Measurements from ENCODE around the gene C1orf185. TPM values are rescaled to one million over a fixed set of nuclear protein-coding genes. Genes with fewer than 3 reads are reported as not detected.

Gene C1orf185
- total RNA-seq, 1 experiment from 2014 or later = not detected

DNA sequence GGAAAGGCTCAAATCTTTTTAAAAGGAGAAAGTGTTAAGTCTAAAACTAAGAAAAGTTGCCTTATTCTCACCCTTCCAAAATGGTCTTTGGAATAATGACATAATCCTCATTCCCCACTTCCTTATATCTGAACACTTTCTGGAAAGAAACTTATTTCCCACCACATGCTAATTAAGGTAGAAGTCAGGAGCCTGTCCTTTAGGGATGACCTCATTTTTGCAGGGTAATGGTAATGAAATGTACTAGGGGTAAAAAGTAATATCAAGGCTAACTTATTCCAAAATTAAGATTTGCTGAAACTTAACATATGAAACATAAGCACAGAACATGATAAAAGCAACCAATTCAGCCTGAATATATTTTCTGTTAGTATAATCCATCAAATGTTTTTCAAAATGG lies 29.4 kb upstream of the C1orf185 start:
- H3K4me2 ChIP-seq (ENCODE audit: low read depth, low read length, poor library complexity, severe bottlenecking) = no peak overlapping the region
- no peak overlapping the region for H3K4me3 ChIP-seq (ENCODE audit: low read length)
- H3K9ac ChIP-seq (ENCODE audit: low read length) = no peak overlapping the region
- H3K79me2 ChIP-seq (ENCODE audit: low read length) = no peaks in the 10 kb centered on the region
- DNase-seq = no peak
- no peaks in the 10 kb centered on the region for H3K9me2 ChIP-seq (replicated peaks; ENCODE audit: insufficient read depth, low read length)
- no peaks in the 10 kb centered on the region for H4K20me1 ChIP-seq (ENCODE audit: insufficient read depth, low read depth, low read length)
- no peak overlapping the region for H2AFZ ChIP-seq (ENCODE audit: low read length)
- H3K9me3 ChIP-seq (ENCODE audit: low read length) = no peaks in the 10 kb centered on the region
- H3K27ac ChIP-seq (ENCODE audit: low read length) = no peak overlapping the region
- H3K36me3 ChIP-seq (ENCODE audit: insufficient read depth, low read length) = no peaks in the 10 kb centered on the region
- H3K4me1 ChIP-seq (ENCODE audit: low read length) = no peaks in the 10 kb centered on the region
- no peaks in the 10 kb centered on the region for H3K27me3 ChIP-seq (ENCODE audit: low read length)

DNA sequence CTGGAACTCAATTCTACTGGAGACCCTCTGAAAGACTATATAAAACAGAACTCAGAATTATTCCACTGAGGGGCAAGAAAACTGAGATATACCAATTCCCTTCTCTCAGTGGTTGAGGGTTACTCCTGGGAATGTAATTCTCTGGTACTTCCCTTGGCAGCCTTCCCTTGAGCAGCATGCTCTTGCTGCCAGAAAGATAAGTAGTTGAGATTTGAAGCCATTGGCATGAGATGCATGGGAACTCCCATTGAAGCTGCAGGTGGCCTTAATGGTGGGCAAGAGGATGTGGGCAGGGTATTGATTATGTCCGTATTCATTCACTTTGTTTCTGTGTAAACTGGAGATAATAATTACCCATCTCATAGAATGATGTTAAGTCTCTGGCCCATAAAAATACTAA lies 28.6 kb upstream of the C1orf185 start:
- Histone ChIP-seq H3K9me3 (ENCODE audit: low read length) (no peaks in the 10 kb centered on the region), H2AFZ (ENCODE audit: low read length) (no peak overlapping the region), H3K79me2 (ENCODE audit: low read length) (no peaks in the 10 kb centered on the region), H3K9ac (ENCODE audit: low read length) (no peak overlapping the region), H3K27me3 (ENCODE audit: low read length) (no peaks in the 10 kb centered on the region), H4K20me1 (ENCODE audit: insufficient read depth, low read depth, low read length) (no peaks in the 10 kb centered on the region), H3K4me2 (ENCODE audit: low read depth, low read length, poor library complexity, severe bottlenecking) (no peak overlapping the region), H3K36me3 (ENCODE audit: insufficient read depth, low read length) (no peaks in the 10 kb centered on the region), H3K9me2 (replicated peaks; ENCODE audit: insufficient read depth, low read length) (no peaks in the 10 kb centered on the region), H3K4me1 (ENCODE audit: low read length) (no peaks in the 10 kb centered on the region), H3K27ac (ENCODE audit: low read length) (no peak overlapping the region), H3K4me3 (ENCODE audit: low read length) (no peak overlapping the region)
- no peak for DNase-seq

GRCh38 chr1:51086496-51087271 lies 15.3 kb upstream of the C1orf185 start:
- Histone ChIP-seq H3K4me2 (ENCODE audit: low read depth, low read length, poor library complexity, severe bottlenecking) (no peak overlapping the region), H2AFZ (ENCODE audit: low read length) (no peak overlapping the region), H3K36me3 (ENCODE audit: insufficient read depth, low read length) (no peaks in the 10 kb centered on the region), H3K9me3 (ENCODE audit: low read length) (no peaks in the 10 kb centered on the region), H3K27ac (ENCODE audit: low read length) (no peak overlapping the region), H3K4me3 (ENCODE audit: low read length) (no peak overlapping the region), H4K20me1 (ENCODE audit: insufficient read depth, low read depth, low read length) (no peaks in the 10 kb centered on the region), H3K27me3 (ENCODE audit: low read length) (no peaks in the 10 kb centered on the region), H3K4me1 (ENCODE audit: low read length) (no peaks in the 10 kb centered on the region), H3K79me2 (ENCODE audit: low read length) (no peaks in the 10 kb centered on the region), H3K9ac (ENCODE audit: low read length) (no peak overlapping the region), H3K9me2 (replicated peaks; ENCODE audit: insufficient read depth, low read length) (no peaks in the 10 kb centered on the region)
- no peak for DNase-seq

DNA sequence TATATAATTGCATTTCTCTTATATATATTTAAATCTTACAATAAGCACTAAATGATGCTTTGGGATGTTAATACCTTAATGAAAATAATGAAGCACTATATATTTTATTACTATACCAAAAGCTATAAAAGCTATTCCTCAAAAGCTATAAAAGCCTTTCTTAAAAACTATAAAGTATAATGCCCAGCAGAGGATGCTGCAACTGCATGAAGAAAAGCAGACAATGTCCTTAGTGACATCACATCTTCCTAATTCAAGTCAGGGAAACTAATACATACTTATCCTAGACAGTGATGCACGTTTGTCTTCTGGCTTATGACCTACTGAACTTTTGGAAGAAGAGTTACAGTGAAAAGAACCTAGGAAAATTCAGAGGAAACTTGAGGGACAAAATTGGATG lies 13.6 kb upstream of the C1orf185 start:
- Histone ChIP-seq H2AFZ (ENCODE audit: low read length) (no peak overlapping the region), H3K9ac (ENCODE audit: low read length) (no peak overlapping the region), H3K4me3 (ENCODE audit: low read length) (no peak overlapping the region), H4K20me1 (ENCODE audit: insufficient read depth, low read depth, low read length) (no peaks in the 10 kb centered on the region), H3K9me2 (replicated peaks; ENCODE audit: insufficient read depth, low read length) (no peaks in the 10 kb centered on the region), H3K79me2 (ENCODE audit: low read length) (no peaks in the 10 kb centered on the region), H3K27ac (ENCODE audit: low read length) (no peak overlapping the region), H3K27me3 (ENCODE audit: low read length) (no peaks in the 10 kb centered on the region), H3K4me1 (ENCODE audit: low read length) (no peaks in the 10 kb centered on the region), H3K36me3 (ENCODE audit: insufficient read depth, low read length) (no peaks in the 10 kb centered on the region), H3K9me3 (ENCODE audit: low read length) (no peaks in the 10 kb centered on the region), H3K4me2 (ENCODE audit: low read depth, low read length, poor library complexity, severe bottlenecking) (no peak overlapping the region)
- peak; percentile 55 for DNase-seq

GRCh38 chr1:51093581-51093980 lies 8.4 kb upstream of the C1orf185 start:
- Histone ChIP-seq H3K36me3 (ENCODE audit: insufficient read depth, low read length) (no peaks in the 10 kb centered on the region), H3K27me3 (ENCODE audit: low read length) (no peaks in the 10 kb centered on the region), H3K9me3 (ENCODE audit: low read length) (no peaks in the 10 kb centered on the region), H3K4me1 (ENCODE audit: low read length) (no peaks in the 10 kb centered on the region), H3K9me2 (replicated peaks; ENCODE audit: insufficient read depth, low read length) (no peaks in the 10 kb centered on the region), H3K79me2 (ENCODE audit: low read length) (no peaks in the 10 kb centered on the region), H2AFZ (ENCODE audit: low read length) (no peak overlapping the region), H4K20me1 (ENCODE audit: insufficient read depth, low read depth, low read length) (no peaks in the 10 kb centered on the region), H3K9ac (ENCODE audit: low read length) (no peak overlapping the region), H3K4me3 (ENCODE audit: low read length) (no peak overlapping the region), H3K27ac (ENCODE audit: low read length) (no peak overlapping the region), H3K4me2 (ENCODE audit: low read depth, low read length, poor library complexity, severe bottlenecking) (no peak overlapping the region)
- no peak for DNase-seq

DNA sequence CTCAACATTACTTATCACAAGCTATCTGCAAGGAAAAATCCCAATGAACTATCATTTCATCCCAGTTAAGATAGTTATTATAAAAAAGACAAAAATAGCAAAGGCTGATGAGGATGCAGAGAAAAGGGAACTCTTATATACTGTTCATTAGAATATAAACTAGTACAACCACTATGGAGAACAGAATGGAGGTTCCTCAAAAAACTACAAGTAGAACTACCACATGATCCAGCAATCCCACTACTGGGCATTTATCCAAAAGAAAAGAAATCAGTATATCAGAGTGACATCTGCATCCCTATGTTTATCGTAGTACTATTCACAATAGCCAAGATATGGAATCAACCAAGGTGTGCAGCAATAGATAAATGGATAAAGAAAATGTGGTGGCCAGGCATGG lies 4.9 kb upstream of the C1orf185 start:
- no peak overlapping the region for H2AFZ ChIP-seq (ENCODE audit: low read length)
- no peaks in the 10 kb centered on the region for H4K20me1 ChIP-seq (ENCODE audit: insufficient read depth, low read depth, low read length)
- no peaks in the 10 kb centered on the region for H3K9me3 ChIP-seq (ENCODE audit: low read length)
- no peaks in the 10 kb centered on the region for H3K27me3 ChIP-seq (ENCODE audit: low read length)
- H3K4me2 ChIP-seq (ENCODE audit: low read depth, low read length, poor library complexity, severe bottlenecking) = no peak overlapping the region
- H3K4me1 ChIP-seq (ENCODE audit: low read length) = no peaks in the 10 kb centered on the region
- no peak overlapping the region for H3K27ac ChIP-seq (ENCODE audit: low read length)
- H3K4me3 ChIP-seq (ENCODE audit: low read length) = no peak overlapping the region
- no peaks in the 10 kb centered on the region for H3K36me3 ChIP-seq (ENCODE audit: insufficient read depth, low read length)
- H3K9me2 ChIP-seq (replicated peaks; ENCODE audit: insufficient read depth, low read length) = no peaks in the 10 kb centered on the region
- H3K79me2 ChIP-seq (ENCODE audit: low read length) = no peaks in the 10 kb centered on the region
- DNase-seq = no peak
- no peak overlapping the region for H3K9ac ChIP-seq (ENCODE audit: low read length)

GRCh38 chr1:51100264-51100880 lies 1.7 kb upstream of the C1orf185 start:
- no peak overlapping the region for H2AFZ ChIP-seq (ENCODE audit: low read length)

GRCh38 chr1:51114137-51114536 lies 12.1 kb downstream of the C1orf185 start:
- Histone ChIP-seq H3K4me2 (ENCODE audit: low read depth, low read length, poor library complexity, severe bottlenecking) (no peak overlapping the region), H3K9ac (ENCODE audit: low read length) (no peak overlapping the region), H3K9me3 (ENCODE audit: low read length) (no peaks in the 10 kb centered on the region), H4K20me1 (ENCODE audit: insufficient read depth, low read depth, low read length) (no peaks in the 10 kb centered on the region), H2AFZ (ENCODE audit: low read length) (no peak overlapping the region), H3K79me2 (ENCODE audit: low read length) (no peaks in the 10 kb centered on the region), H3K9me2 (replicated peaks; ENCODE audit: insufficient read depth, low read length) (no peaks in the 10 kb centered on the region), H3K4me3 (ENCODE audit: low read length) (no peak overlapping the region), H3K27me3 (ENCODE audit: low read length) (no peaks in the 10 kb centered on the region), H3K36me3 (ENCODE audit: insufficient read depth, low read length) (no peaks in the 10 kb centered on the region), H3K4me1 (ENCODE audit: low read length) (peaks cover 1% of the 10 kb centered on the region), H3K27ac (ENCODE audit: low read length) (no peak overlapping the region)
- DNase-seq = no peak

More at GRCh38 chr1:51100264-51100880, 1.7 kb upstream of the C1orf185 start:
- H3K36me3 ChIP-seq (ENCODE audit: insufficient read depth, low read length) = no peaks in the 10 kb centered on the region
- no peaks in the 10 kb centered on the region for H3K9me3 ChIP-seq (ENCODE audit: low read length)
- no peaks in the 10 kb centered on the region for H3K9me2 ChIP-seq (replicated peaks; ENCODE audit: insufficient read depth, low read length)
- no peak overlapping the region for H3K4me3 ChIP-seq (ENCODE audit: low read length)
- no peak overlapping the region for H3K9ac ChIP-seq (ENCODE audit: low read length)
- no peaks in the 10 kb centered on the region for H4K20me1 ChIP-seq (ENCODE audit: insufficient read depth, low read depth, low read length)
- no peak overlapping the region for H3K4me2 ChIP-seq (ENCODE audit: low read depth, low read length, poor library complexity, severe bottlenecking)
- no peaks in the 10 kb centered on the region for H3K4me1 ChIP-seq (ENCODE audit: low read length)
- H3K27ac ChIP-seq (ENCODE audit: low read length) = no peak overlapping the region
- H3K27me3 ChIP-seq (ENCODE audit: low read length) = no peaks in the 10 kb centered on the region
- no peak for DNase-seq
- no peaks in the 10 kb centered on the region for H3K79me2 ChIP-seq (ENCODE audit: low read length)

Measured in Karpas-422 (cell line).